ENCODE data around the gene LSAMP. TPM values are rescaled to one million over a fixed set of nuclear protein-coding genes. Genes with fewer than 3 reads are reported as not detected.

Gene LSAMP
- total and polyA plus RNA-seq, 2 of the 8 experiments (the other 6 are each of a cell fraction or from before 2014, with no cell fraction given): 1.8 to 5.7 TPM

- 0 out of 2 replicates have a peak overlapping the region, but pooled peaks have one; percentile 25 for H2BK20ac ChIP-seq (ENCODE audit: low read length)
- no peaks in the 10 kb centered on the region for H3K79me2 ChIP-seq (ENCODE audit: control insufficient read depth in 1 of 2, insufficient read depth in 2 of 2, low read length in 2 of 2)
- no peak overlapping the region for H3K27ac ChIP-seq (ENCODE audit: low read depth, low read length)
- TF ChIP-seq RNF2 (IDR thresholded peaks at IDR 0.05; ENCODE audit: borderline replicate concordance, low read depth, low read length, missing control alignments, poor library complexity, severe bottlenecking) (no peak), TAF7 (optimal IDR thresholded peaks at IDR 0.05; ENCODE audit: borderline replicate concordance, low read depth, low read length) (no peak), JUND (IDR thresholded peaks at IDR 0.05; ENCODE audit: low read length) (0 out of 2 replicates have a peak, but pooled peaks have one; percentile 22), BACH1 (IDR thresholded peaks at IDR 0.05; ENCODE audit: low read length) (peak; percentile 65; the same call in 1 of the 2 replicates)
- H3K14ac ChIP-seq (ENCODE audit: insufficient read length): peak overlapping the region; percentile 85
- no peak overlapping the region for H2BK5ac ChIP-seq (ENCODE audit: low read depth, low read length)
- H2BK120ac ChIP-seq (replicated peaks; ENCODE audit: low read depth, low read length): no peak overlapping the region
- H3K9me3 ChIP-seq (ENCODE audit: insufficient read depth in 2 of 2, low read depth in 1 of 2, low read length in 1 of 2): no peaks in the 10 kb centered on the region
- no peak overlapping the region for H3K23ac ChIP-seq (ENCODE audit: insufficient read length)
- no peak overlapping the region for H3K9ac ChIP-seq (replicated peaks in 1 of 4; ENCODE audit: extremely low read depth in 1 of 4, low read depth in 3 of 4, low read length in 3 of 4)
- no peaks in the 10 kb centered on the region for H3K27me3 ChIP-seq (replicated peaks in 1 of 4; ENCODE audit: control insufficient read depth in 3 of 4, extremely low read depth in 1 of 4, insufficient read depth in 3 of 4, low read length in 3 of 4)
- DNase-seq (ENCODE audit: low read depth in 1 of 2, low spot score in 2 of 2): no peak
- H2AK5ac ChIP-seq (ENCODE audit: low read depth, low read length): no peak overlapping the region
- H3K4me1 ChIP-seq (replicated peaks in 1 of 4; ENCODE audit: control insufficient read depth in 3 of 4, insufficient read depth in 4 of 4, low read length in 3 of 4): peaks cover 0 to 6% (median 0%) of the 10 kb centered on the region in 4 experiments; a peak in 3 of 7 replicates
- no peak overlapping the region for H3K4me2 ChIP-seq (ENCODE audit: insufficient read depth in 1 of 2, low read depth in 2 of 2, low read length in 2 of 2)
- no peaks in the 10 kb centered on the region for H3K36me3 ChIP-seq (ENCODE audit: control insufficient read depth in 2 of 4, insufficient read depth in 4 of 4, low read length in 3 of 4)
- ChIA-PET POLR2A (ENCODE audit: partially characterized antibody) (no interaction called here), CTCF (ENCODE audit: partially characterized antibody) (interaction anchor here (0.7 to 6.1 kb wide), 4 partner anchors 10 to 139 kb away, joined by 3 to 30 read pairs (median 4); no protein-coding TSS in a partner anchor)
- H3K18ac ChIP-seq (ENCODE audit: extremely low read depth, low read length): no peak overlapping the region
- no peak for FAIRE-seq
- H4K5ac ChIP-seq (ENCODE audit: insufficient read length, low read depth, low read length): no peak overlapping the region
- H3K56ac ChIP-seq (replicated peaks; ENCODE audit: insufficient read length, low read depth, low read length): no peak overlapping the region
- H4K91ac ChIP-seq (replicated peaks; ENCODE audit: insufficient read length, low read length): no peak overlapping the region
- no peak overlapping the region for H3K4me3 ChIP-seq (ENCODE audit: extremely low read depth in 1 of 4, insufficient read depth in 2 of 4, low read depth in 3 of 4, low read length in 4 of 4)
- no peak overlapping the region for H4K8ac ChIP-seq (ENCODE audit: extremely low read depth, insufficient read depth, low read length)
- H3K79me1 ChIP-seq (ENCODE audit: low read depth, low read length): no peaks in the 10 kb centered on the region
- H2BK12ac ChIP-seq (ENCODE audit: low read depth, low read length): no peak overlapping the region
- no peak overlapping the region for H2AFZ ChIP-seq (ENCODE audit: low read length)
- H3K4ac ChIP-seq (replicated peaks; ENCODE audit: insufficient read length, low read depth, low read length): no peak overlapping the region
- 78% methylated on average over 3 of the region's 3 CpGs; no CpG with 5 or more reads in 1 of the 2 experiments for WGBS, 2 experiments (ENCODE audit: extremely low coverage in 1 of 2, insufficient coverage in 1 of 2, insufficient read length in 1 of 2, insufficient replicate concordance in 2 of 2, low coverage in 1 of 2, low lambda C conversion rate in 2 of 2, missing lambda C conversion rate in 1 of 2)
- H3K23me2 ChIP-seq (ENCODE audit: low read depth, low read length): no peaks in the 10 kb centered on the region
- no peak overlapping the region for H2BK15ac ChIP-seq (ENCODE audit: low read length)
- H4K20me1 ChIP-seq (replicated peaks in 1 of 2; ENCODE audit: control insufficient read depth in 1 of 2, insufficient read depth in 2 of 2, low read length in 2 of 2): no peaks in the 10 kb centered on the region
Measured at GRCh38 chr3:116000311-116000710, 445.0 kb downstream of the LSAMP start.

All from H1 (cell line).